H1 (cell line): Measurements from ENCODE around the gene GRIK1. TPM values are rescaled to one million over a fixed set of nuclear protein-coding genes. Genes with fewer than 3 reads are reported as not detected.

Experiments
- CTCF ChIA-PET: fragments of 300-600 bp; sonication (Branson Sonifier 250); formaldehyde crosslinking; loops from one replicate; lab custom pipeline; 2021; ENCODE audit not compliant: partially characterized antibody; lab: Charles Lee
- POLR2A ChIA-PET: fragments of 300-600 bp; sonication (Branson Sonifier 250); formaldehyde crosslinking; loops from one replicate; lab custom pipeline; 2021; ENCODE audit warnings: inconsistent platforms; ENCODE audit not compliant: partially characterized antibody; lab: Charles Lee
- DNase-seq, 2 experiments: peaks; one replicate each; pipeline versions ENCODE4 v3.0.0 to v3.0.0-alpha.2; 2010 to 2022; ENCODE audit warnings: low spot score in 2 of 2, low read depth in 1 of 2, mixed read lengths in 1 of 2
- FAIRE-seq: peaks from 2 replicates; lab custom pipeline; 2011; peaks lifted over from hg19 to GRCh38; lab: Jason Lieb, UNC
- H2AFZ ChIP-seq: 2 replicates; pipeline ENCODE4 v1.8.1; 2012; ENCODE audit warnings: low read length, inconsistent platforms
- H2AK5ac ChIP-seq: 2 replicates; pipeline ENCODE4 v1.6.1; 2013; ENCODE audit warnings: low read depth, low read length
- H2BK120ac ChIP-seq: replicated peaks from 2 replicates; pipeline ENCODE3; 2013; ENCODE audit warnings: low read depth, low read length, inconsistent platforms
- H2BK12ac ChIP-seq: 2 replicates; pipeline ENCODE4 v1.6.1; 2013; ENCODE audit warnings: low read depth, low read length
- H2BK15ac ChIP-seq: 2 replicates; pipeline ENCODE4 v1.6.1; 2013; ENCODE audit warnings: low read length
- H2BK20ac ChIP-seq: 2 replicates; pipeline ENCODE4 v1.6.1; 2013; ENCODE audit warnings: low read length
- H2BK5ac ChIP-seq: 2 replicates; pipeline ENCODE4 v1.6.1; 2013; ENCODE audit warnings: low read depth, low read length
- H3K14ac ChIP-seq: 2 replicates; pipeline ENCODE4 v1.6.1; 2013; ENCODE audit warnings: inconsistent platforms; ENCODE audit not compliant: insufficient read length
- H3K18ac ChIP-seq: 2 replicates; pipeline ENCODE4 v1.6.1; 2013; ENCODE audit warnings: low read length; ENCODE audit errors: extremely low read depth
- H3K23ac ChIP-seq: 2 replicates; pipeline ENCODE4 v1.6.1; 2013; ENCODE audit warnings: inconsistent platforms; ENCODE audit not compliant: insufficient read length
- H3K23me2 ChIP-seq: 2 replicates; pipeline ENCODE4 v1.6.1; 2013; ENCODE audit warnings: low read depth, low read length
- H3K27ac ChIP-seq: 2 replicates; pipeline ENCODE4 v1.6.1; 2011; ENCODE audit warnings: low read depth, low read length, inconsistent platforms
- H3K27me3 ChIP-seq, 4 experiments: replicated peaks in 1 of 4; 1 replicate in 1 of 4; 2 replicates in 3 of 4; pipeline versions ENCODE4 v1.6.1 to v1.8.1; 2011 to 2013; ENCODE audit warnings: low read length in 3 of 4, mild to moderate bottlenecking in 3 of 4, inconsistent platforms in 2 of 4, mixed read lengths in 2 of 4, moderate library complexity in 1 of 4; ENCODE audit not compliant: control insufficient read depth in 3 of 4, insufficient read depth in 3 of 4; ENCODE audit errors: extremely low read depth in 1 of 4
- H3K36me3 ChIP-seq, 4 experiments: 2 replicates each; pipeline versions ENCODE4 v1.6.1 to v1.8.1; 2011 to 2013; ENCODE audit warnings: mild to moderate bottlenecking in 4 of 4, low read length in 3 of 4, moderate library complexity in 2 of 4, control low read depth in 1 of 4, inconsistent platforms in 1 of 4; ENCODE audit not compliant: insufficient read depth in 4 of 4, control insufficient read depth in 2 of 4
- H3K4ac ChIP-seq: replicated peaks from 2 replicates; pipeline ENCODE3; 2013; ENCODE audit warnings: low read length, low read depth, mixed read lengths, inconsistent platforms; ENCODE audit not compliant: insufficient read length
- H3K4me1 ChIP-seq, 4 experiments: replicated peaks in 1 of 4; 1 replicate in 1 of 4; 2 replicates in 3 of 4; pipeline versions ENCODE4 v1.6.1 to v1.8.1; 2011 to 2013; ENCODE audit warnings: low read length in 3 of 4, inconsistent platforms in 2 of 4, mixed read lengths in 1 of 4; ENCODE audit not compliant: insufficient read depth in 4 of 4, control insufficient read depth in 3 of 4
- H3K4me2 ChIP-seq, 2 experiments: 2 replicates each; pipeline versions ENCODE4 v1.6.1 to v1.8.1; 2011 to 2013; ENCODE audit warnings: low read depth in 2 of 2, low read length in 2 of 2, control low read depth in 1 of 2, inconsistent platforms in 1 of 2, mild to moderate bottlenecking in 1 of 2; ENCODE audit not compliant: insufficient read depth in 1 of 2
- H3K4me3 ChIP-seq, 4 experiments: fragments of 200-600, 300-600 bp in 1 of 4; sonication (generic), shearing (Covaris generic), sonication (Bioruptor Twin) in 1 of 4; 2 replicates each; pipeline versions ENCODE4 v1.5.1 to v1.8.1; 2011 to 2016; ENCODE audit warnings: low read length in 4 of 4, low read depth in 3 of 4, control low read depth in 2 of 4, inconsistent platforms in 2 of 4, mild to moderate bottlenecking in 2 of 4, mixed read lengths in 1 of 4, moderate library complexity in 1 of 4; ENCODE audit not compliant: insufficient read depth in 2 of 4; ENCODE audit errors: extremely low read depth in 1 of 4
- H3K56ac ChIP-seq: replicated peaks from 2 replicates; pipeline ENCODE3; 2013; ENCODE audit warnings: low read depth, mild to moderate bottlenecking, mixed read lengths, low read length, inconsistent platforms; ENCODE audit not compliant: insufficient read length
- H3K79me1 ChIP-seq: 2 replicates; pipeline ENCODE4 v1.6.1; 2013; ENCODE audit warnings: low read depth, low read length, control low read depth
- H3K79me2 ChIP-seq, 2 experiments: 2 replicates each; pipeline versions ENCODE4 v1.6.1 to v1.8.1; 2012 to 2013; ENCODE audit warnings: low read length in 2 of 2, mild to moderate bottlenecking in 2 of 2, inconsistent platforms in 1 of 2; ENCODE audit not compliant: insufficient read depth in 2 of 2, control insufficient read depth in 1 of 2
- H3K9ac ChIP-seq, 4 experiments: replicated peaks in 1 of 4; 1 replicate in 1 of 4; 2 replicates in 3 of 4; pipeline versions ENCODE4 v1.6.1 to v1.8.1; 2011 to 2013; ENCODE audit warnings: low read depth in 3 of 4, low read length in 3 of 4, control low read depth in 2 of 4, mild to moderate bottlenecking in 2 of 4, moderate library complexity in 2 of 4, inconsistent platforms in 1 of 4; ENCODE audit errors: extremely low read depth in 1 of 4
- H3K9me3 ChIP-seq, 2 experiments: 2 replicates each; pipeline versions ENCODE4 v1.6.1 to v1.8.1; 2012 to 2013; ENCODE audit warnings: mild to moderate bottlenecking in 2 of 2, moderate library complexity in 2 of 2, control low read depth in 1 of 2, inconsistent platforms in 1 of 2, low read depth in 1 of 2, low read length in 1 of 2, mixed read lengths in 1 of 2; ENCODE audit not compliant: insufficient read depth in 2 of 2
- H4K20me1 ChIP-seq, 2 experiments: replicated peaks in 1 of 2; 2 replicates each; pipeline versions ENCODE3 to v1.8.1; 2011 to 2013; ENCODE audit warnings: inconsistent platforms in 2 of 2, low read length in 2 of 2, mild to moderate bottlenecking in 1 of 2; ENCODE audit not compliant: insufficient read depth in 2 of 2, control insufficient read depth in 1 of 2
- H4K5ac ChIP-seq: 2 replicates; pipeline ENCODE4 v1.6.1; 2013; ENCODE audit warnings: low read length, low read depth, mixed read lengths, inconsistent platforms; ENCODE audit not compliant: insufficient read length
- H4K8ac ChIP-seq: 2 replicates; pipeline ENCODE4 v1.8.0; 2013; ENCODE audit warnings: mild to moderate bottlenecking, moderate library complexity, low read length, inconsistent platforms; ENCODE audit not compliant: insufficient read depth; ENCODE audit errors: extremely low read depth
- H4K91ac ChIP-seq: replicated peaks from 2 replicates; pipeline ENCODE3; 2013; ENCODE audit warnings: low read length, mixed read lengths, inconsistent platforms; ENCODE audit not compliant: insufficient read length
- TAF7 ChIP-seq: optimal IDR thresholded peaks from 2 replicates; pipeline ENCODE3; 2011; ENCODE audit warnings: low read depth, mild to moderate bottlenecking, inconsistent platforms, low read length, moderate library complexity, borderline replicate concordance
- WGBS, 2 experiments: shearing (Covaris generic) in 1 of 2; methylation state at CpG; one replicate each; pipeline versions ENCODE4 v1.1.6 to v1.1.7; 2013 to 2015; ENCODE audit warnings: low lambda C conversion rate in 2 of 2, mixed read lengths in 2 of 2, inconsistent platforms in 1 of 2, low coverage in 1 of 2, missing lambda C conversion rate in 1 of 2; ENCODE audit not compliant: insufficient replicate concordance in 2 of 2, insufficient coverage in 1 of 2, insufficient read length in 1 of 2; ENCODE audit errors: extremely low coverage in 1 of 2, missing lambda C conversion rate in 1 of 2; 5-methylcytosine and 5-hydroxymethylcytosine counted together
- polyA plus RNA-seq, 7 experiments: library from polyadenylated mRNA; depleted of rRNA in 3 of 7; stranded (reverse) in 5 of 7; unstranded in 2 of 7; fragments of >200 nt in 5 of 7; fragments of 200-250 nt in 2 of 7; gene quantifications; 1 replicate in 5 of 7; 2 replicates in 1 of 7; 4 replicates in 1 of 7; pipeline versions ENCODE4 v1.2.1 to v1.2.3, GENCODE V29; 2011 to 2013; ENCODE audit warnings: missing spikeins in 2 of 7, mixed read lengths in 2 of 7
- total RNA-seq: library from RNA; stranded (reverse); fragmentation: NEBNext Ultra II Directional; extraction: Animal tissue kit (Norgen Biotek cat#: 25700); gene quantifications from 2 replicates; pipeline ENCODE4 v1.2.1, GENCODE V29; 2021

Gene GRIK1
- total and polyA plus RNA-seq, 2 of the 8 experiments (the other 6 are each of a cell fraction or from before 2014, with no cell fraction given): 0.11 to 0.32 TPM

DNA sequence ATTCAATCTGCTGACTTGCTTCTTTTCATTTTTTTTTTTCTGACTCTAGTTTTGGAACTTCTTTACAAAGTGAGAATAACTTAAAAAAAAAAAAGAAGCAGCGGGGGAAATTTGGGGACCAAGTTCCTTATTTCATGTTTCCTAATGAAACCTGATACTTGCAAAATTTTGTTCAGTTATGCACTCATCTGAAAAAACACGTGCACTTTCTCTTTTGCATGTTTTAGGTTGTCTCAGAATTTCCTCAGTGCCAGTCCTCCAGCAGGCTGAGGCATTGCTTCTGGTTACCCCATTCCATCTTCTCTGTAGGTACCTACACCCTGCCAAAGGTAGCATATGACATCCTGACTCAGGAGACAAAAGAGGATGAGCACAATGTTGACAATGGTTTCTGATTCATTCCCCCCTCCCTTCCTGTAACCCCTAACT, 299.7 kb downstream of the GRIK1 start:
- Histone ChIP-seq H3K79me2 (no peaks in the 10 kb centered on the region), H4K5ac (no peak overlapping the region), H3K4me3 (no peak overlapping the region), H3K79me1 (no peaks in the 10 kb centered on the region), H3K23me2 (no peaks in the 10 kb centered on the region), H2BK120ac (no peak overlapping the region), H3K4me1 (no peaks in the 10 kb centered on the region), H3K9ac (no peak overlapping the region), H3K56ac (no peak overlapping the region), H2BK15ac (no peak overlapping the region), H2AK5ac (no peak overlapping the region), H3K14ac (no peak overlapping the region), H3K27me3 (no peaks in the 10 kb centered on the region), H2AFZ (no peak overlapping the region), H3K9me3 (no peaks in the 10 kb centered on the region), H2BK12ac (no peak overlapping the region), H2BK20ac (no peak overlapping the region), H3K18ac (no peak overlapping the region), H3K36me3 (no peaks in the 10 kb centered on the region), H3K4ac (no peak overlapping the region), H4K20me1 (no peaks in the 10 kb centered on the region), H4K8ac (no peak overlapping the region), H3K23ac (no peak overlapping the region), H2BK5ac (no peak overlapping the region), H3K27ac (no peak overlapping the region), H4K91ac (no peak overlapping the region), H3K4me2 (no peak overlapping the region)
- FAIRE-seq (no peak), DNase-seq (no peak)
- ChIA-PET CTCF (no interaction called here), POLR2A (no interaction called here)
- 93% methylated on average over 2 of the region's 2 CpGs; no CpG with 5 or more reads in 1 of the 2 experiments for WGBS, 2 experiments
- TF ChIP-seq TAF7: no peak
